HepG2 (cell line): ENCODE results near the gene ASCC3. TPM values are rescaled to one million over a fixed set of nuclear protein-coding genes. Genes with fewer than 3 reads are reported as not detected.

Experiments used
- ATAC-seq: fragments of 200-7000 bp; cut with Tn5 transposase; 3 replicates; pipeline ENCODE4 v1.9.1; 2020; ENCODE audit warnings: mild to moderate bottlenecking, moderate library complexity
- BruUV-seq: library from RNA; stranded (reverse); fragments of 400-500 nt; replicated peaks from 2 replicates; lab custom pipeline; 2021; lab: Mats Ljungman, UMichigan
- CTCF ChIA-PET: fragments of 300-600 bp; formaldehyde crosslinking; extraction: SDS; loops from one replicate; lab custom pipeline; 2021; ENCODE audit warnings: low total read pairs, inconsistent platforms, low intra/inter-chr PET ratio; lab: Yijun Ruan, JAX
- POLR2A ChIA-PET: fragments of 350-600 bp; sonication (Branson Sonifier 250); formaldehyde crosslinking; loops from one replicate; lab custom pipeline; 2020; ENCODE audit warnings: antibody characterized with exemption, inconsistent platforms; lab: Yijun Ruan, JAX
- DNase-seq: peaks from one replicate; pipeline ENCODE4 v3.0.0-alpha.2; 2015; ENCODE audit warnings: low spot score
- FAIRE-seq: peaks from 3 replicates; lab custom pipeline; 2011; peaks lifted over from hg19 to GRCh38; lab: Jason Lieb, UNC
- H2AFZ ChIP-seq: one replicate; pipeline ENCODE4 v1.6.1; 2011; ENCODE audit warnings: low read length, inconsistent platforms
- H3K27ac ChIP-seq: fragments of 300-600 bp; 3 replicates; pipeline ENCODE4 v1.8.0; 2011; ENCODE audit warnings: mixed run types, mild to moderate bottlenecking, mixed read lengths, low read length, inconsistent platforms; ENCODE audit not compliant: insufficient read depth; ENCODE audit errors: extremely low read length
- H3K27me3 ChIP-seq, 2 experiments: fragments of 200-600 bp in 1 of 2; 2 replicates in 1 of 2; 3 replicates in 1 of 2; pipeline versions ENCODE4 v1.6.0 to v1.8.0; 2011; ENCODE audit warnings: low read length in 2 of 2, mild to moderate bottlenecking in 2 of 2, moderate library complexity in 2 of 2, inconsistent platforms in 1 of 2; ENCODE audit not compliant: insufficient read depth in 2 of 2, control insufficient read depth in 1 of 2
- H3K36me3 ChIP-seq, 2 experiments: fragments of 200-600 bp in 1 of 2; replicated peaks in 1 of 2; 2 replicates in 1 of 2; 3 replicates in 1 of 2; pipeline versions ENCODE4 v1.5.1 to v1.8.0; 2011; ENCODE audit warnings: low read length in 2 of 2, inconsistent platforms in 1 of 2; ENCODE audit not compliant: insufficient read depth in 2 of 2, control insufficient read depth in 1 of 2
- H3K4me1 ChIP-seq: 2 replicates; pipeline ENCODE4 v1.5.1; 2012; ENCODE audit warnings: low read length, inconsistent platforms; ENCODE audit not compliant: insufficient read depth
- H3K4me2 ChIP-seq: 2 replicates; pipeline ENCODE4 v1.6.0; 2011; ENCODE audit warnings: low read depth, low read length, inconsistent platforms
- H3K4me3 ChIP-seq, 3 experiments: fragments of 200-600 bp in 1 of 3; sonication (generic), shearing (Covaris generic) in 1 of 3; replicated peaks in 1 of 3; 2 replicates each; pipeline ENCODE4 v1.5.1; 2011 to 2016; ENCODE audit warnings: low read length in 3 of 3, inconsistent platforms in 2 of 3, low read depth in 2 of 3, mild to moderate bottlenecking in 2 of 3, control low read depth in 1 of 3, mixed read lengths in 1 of 3; ENCODE audit not compliant: insufficient read depth in 1 of 3
- H3K79me2 ChIP-seq: one replicate; pipeline ENCODE4 v1.6.1; 2011; ENCODE audit warnings: low read length, inconsistent platforms; ENCODE audit not compliant: insufficient read depth
- H3K9ac ChIP-seq: 2 replicates; pipeline ENCODE4 v1.6.0; 2011; ENCODE audit warnings: mild to moderate bottlenecking, low read depth, low read length, inconsistent platforms; ENCODE audit not compliant: insufficient read depth
- H3K9me3 ChIP-seq: 2 replicates; pipeline ENCODE4 v1.5.1; 2012; ENCODE audit warnings: mild to moderate bottlenecking, low read length
- H4K20me1 ChIP-seq: 2 replicates; pipeline ENCODE4 v1.6.0; 2011; ENCODE audit warnings: inconsistent platforms, mild to moderate bottlenecking, low read length, moderate library complexity; ENCODE audit not compliant: insufficient read depth
- ATF2 ChIP-seq: sonication (generic); formaldehyde crosslinking; IDR thresholded peaks from 2 replicates; pipeline ENCODE4 v1.4.0; 2020; ENCODE audit warnings: missing genetic modification reagents
- DNMT1 ChIP-seq: sonication (generic); formaldehyde crosslinking; IDR thresholded peaks from 2 replicates; pipeline ENCODE4 v1.5.1; 2020; ENCODE audit warnings: mild to moderate bottlenecking, missing genetic modification reagents
- EP300 ChIP-seq, 3 experiments: sonication (generic) in 1 of 3; formaldehyde crosslinking in 1 of 3; IDR thresholded peaks; 2 replicates each; pipeline versions ENCODE4 v1.5.1 to v1.6.1; 2011 to 2020; ENCODE audit warnings: low read depth in 2 of 3, low read length in 2 of 3, borderline replicate concordance in 1 of 3, improper control_type of control experiment in 1 of 3, mild to moderate bottlenecking in 1 of 3, missing genetic modification reagents in 1 of 3, moderate library complexity in 1 of 3
- MXI1 ChIP-seq: IDR thresholded peaks from 3 replicates; pipeline ENCODE4 v1.6.1; 2012; ENCODE audit warnings: low read depth, low read length, inconsistent platforms, borderline replicate concordance
- NONO ChIP-seq, 2 experiments: fragments of 450-650 bp in 1 of 2; sonication (generic) in 1 of 2; formaldehyde crosslinking in 1 of 2; IDR thresholded peaks in 1 of 2; conservative IDR thresholded peaks in 1 of 2; 2 replicates each; pipeline versions ENCODE4 v1.6.1 to v1.8.0; 2017 to 2022; ENCODE audit warnings: mild to moderate bottlenecking in 1 of 2, missing genetic modification reagents in 1 of 2, moderate library complexity in 1 of 2
- PCBP2 ChIP-seq: fragments of 200-400 bp; formaldehyde crosslinking; optimal IDR thresholded peaks from 2 replicates; pipeline ENCODE3; 2018; ENCODE audit warnings: low read length, low read depth; ENCODE audit not compliant: poor library complexity, severe bottlenecking
- PHF21A ChIP-seq: sonication (generic); formaldehyde crosslinking; IDR thresholded peaks from 2 replicates; pipeline ENCODE4 v1.5.0; 2020; ENCODE audit warnings: mild to moderate bottlenecking, missing genetic modification reagents
- RBFOX2 ChIP-seq: fragments of 200-400 bp; formaldehyde crosslinking; IDR thresholded peaks from 2 replicates; pipeline ENCODE4 v1.6.1; 2017; ENCODE audit warnings: low read depth, mild to moderate bottlenecking, low read length
- TAF1 ChIP-seq: sonication (generic); formaldehyde crosslinking; IDR thresholded peaks from 2 replicates; pipeline ENCODE4 v1.4.0; 2020; ENCODE audit warnings: missing genetic modification reagents
- TCF7L2 ChIP-seq: IDR thresholded peaks from 2 replicates; pipeline ENCODE4 v1.6.1; 2011; ENCODE audit warnings: mild to moderate bottlenecking, low read depth, low read length, moderate library complexity
- ZNF629 ChIP-seq: sonication (generic); formaldehyde crosslinking; conservative IDR thresholded peaks from 2 replicates; pipeline ENCODE4 v1.5.0; 2020; ENCODE audit warnings: missing genetic modification reagents
- ZSCAN20 ChIP-seq: sonication (generic); formaldehyde crosslinking; IDR thresholded peaks from 2 replicates; pipeline ENCODE4 v1.4.0; 2020; ENCODE audit warnings: missing genetic modification reagents, mild to moderate bottlenecking, borderline replicate concordance
- WGBS: methylation state at CpG from one replicate; pipeline ENCODE4 v1.1.6; 2017; ENCODE audit warnings: low lambda C conversion rate; 5-methylcytosine and 5-hydroxymethylcytosine counted together
- in situ Hi-C: cut with HindIII; loops from 2 replicates; pipeline ENCODE4 v1.10.0; 2017; ENCODE audit warnings: low pct_unique_long_range_greater_than_20kb; ENCODE audit not compliant: extremely low pct_ligation_motif_present
- intact Hi-C: fragments of 100-400 bp; cut with micrococcal nuclease; formaldehyde crosslinking; loops from one replicate; pipeline ENCODE4 v1.10.0; 2022; ENCODE audit not compliant: unreplicated experiment
- polyA plus RNA-seq, 8 experiments: library from polyadenylated mRNA; depleted of rRNA in 3 of 8; stranded (reverse) in 7 of 8; unstranded in 1 of 8; fragments of >200 nt; fragmentation: Illumina TruSeq in 4 of 8; extraction: Trizol in 4 of 8; gene quantifications; 2 replicates each; pipeline versions ENCODE4 v1.2.1 to v1.2.3, GENCODE V29; 2011 to 2016; ENCODE audit warnings: low read depth in 4 of 8, missing spikeins in 1 of 8, mixed read lengths in 1 of 8; ENCODE audit not compliant: insufficient read depth in 1 of 8
- total RNA-seq, 5 experiments: library from RNA; depleted of rRNA; stranded (reverse); fragments of >200 nt; fragmentation: Illumina TruSeq; extraction: Trizol; gene quantifications; 2 replicates each; pipeline ENCODE4 v1.2.3, GENCODE V29; 2016; ENCODE audit warnings: low read depth in 1 of 5
- TF ChIP-seq, protein P1 (sequence below): IDR thresholded peaks from 2 replicates; pipeline ENCODE4 v1.4.0; 2020; ENCODE audit warnings: mild to moderate bottlenecking, missing genetic modification reagents
- TF ChIP-seq, protein P2 (sequence below): sonication (generic); formaldehyde crosslinking; IDR thresholded peaks from 2 replicates; pipeline ENCODE4 v1.4.0; 2020; ENCODE audit warnings: missing genetic modification reagents

ASCC3 gene
- total and polyA plus RNA-seq, 2 of the 13 experiments (the other 11 are each of a cell fraction or from before 2014, with no cell fraction given) = 23.1 to 55.7 TPM

DNA sequence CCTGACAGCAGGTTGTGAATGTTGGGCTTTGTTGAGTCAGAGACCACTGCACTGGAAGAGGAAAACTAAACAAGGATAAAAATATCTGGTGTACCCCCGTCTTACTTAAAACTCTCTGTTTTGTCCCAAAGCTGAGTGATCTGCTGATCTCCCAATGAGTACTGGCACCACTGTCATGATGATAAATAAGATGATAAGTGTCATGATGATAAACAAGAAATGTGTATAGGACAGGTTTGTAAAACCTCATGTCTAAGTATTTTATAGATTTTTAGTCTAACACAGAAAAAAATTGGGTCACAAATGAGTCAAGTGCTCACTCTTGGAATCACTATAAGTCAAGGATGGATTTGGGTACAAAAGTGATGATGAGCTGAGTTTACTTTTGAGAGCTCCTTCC is 407.9 kb downstream of the ASCC3 start:
- Histone ChIP-seq H4K20me1 (no peaks in the 10 kb centered on the region), H3K36me3 (no peaks in the 10 kb centered on the region), H3K27ac (no peak overlapping the region), H3K9me3 (no peaks in the 10 kb centered on the region), H2AFZ (no peak overlapping the region), H3K9ac (no peak overlapping the region), H3K79me2 (no peaks in the 10 kb centered on the region), H3K4me2 (no peak overlapping the region), H3K27me3 (peaks cover 3 to 7% of the 10 kb centered on the region in 2 experiments; a peak in 3 of 5 replicates), H3K4me3 (no peak overlapping the region), H3K4me1 (no peaks in the 10 kb centered on the region)
- WGBS = 5% methylated on average over 1 of the region's 1 CpG
- DNase-seq (no peak), FAIRE-seq (no peak), ATAC-seq (no peak)
- TF ChIP-seq TAF1 (no peak), ZNF629 (CRISPR knock-in tag) (no peak), DNMT1 (CRISPR knock-in tag) (no peak), ATF2 (CRISPR knock-in tag) (no peak), PCBP2 (no peak), NONO (IDR thresholded peaks at IDR 0.05) (no peak), NONO (CRISPR knock-in tag; conservative IDR thresholded peaks at IDR 0.05) (no peak), EP300 (IDR thresholded peaks at IDR 0.05; ENCODE audit: low read depth in 2 of 2, low read length in 2 of 2) (no peak), EP300 (CRISPR knock-in tag; IDR thresholded peaks at IDR 0.05; ENCODE audit: borderline replicate concordance) (no peak), RBFOX2 (no peak), PHF21A (CRISPR knock-in tag) (no peak), ZSCAN20 (CRISPR knock-in tag) (no peak), TCF7L2 (no peak), MXI1 (no peak)
- TF ChIP-seq, protein P1, sequence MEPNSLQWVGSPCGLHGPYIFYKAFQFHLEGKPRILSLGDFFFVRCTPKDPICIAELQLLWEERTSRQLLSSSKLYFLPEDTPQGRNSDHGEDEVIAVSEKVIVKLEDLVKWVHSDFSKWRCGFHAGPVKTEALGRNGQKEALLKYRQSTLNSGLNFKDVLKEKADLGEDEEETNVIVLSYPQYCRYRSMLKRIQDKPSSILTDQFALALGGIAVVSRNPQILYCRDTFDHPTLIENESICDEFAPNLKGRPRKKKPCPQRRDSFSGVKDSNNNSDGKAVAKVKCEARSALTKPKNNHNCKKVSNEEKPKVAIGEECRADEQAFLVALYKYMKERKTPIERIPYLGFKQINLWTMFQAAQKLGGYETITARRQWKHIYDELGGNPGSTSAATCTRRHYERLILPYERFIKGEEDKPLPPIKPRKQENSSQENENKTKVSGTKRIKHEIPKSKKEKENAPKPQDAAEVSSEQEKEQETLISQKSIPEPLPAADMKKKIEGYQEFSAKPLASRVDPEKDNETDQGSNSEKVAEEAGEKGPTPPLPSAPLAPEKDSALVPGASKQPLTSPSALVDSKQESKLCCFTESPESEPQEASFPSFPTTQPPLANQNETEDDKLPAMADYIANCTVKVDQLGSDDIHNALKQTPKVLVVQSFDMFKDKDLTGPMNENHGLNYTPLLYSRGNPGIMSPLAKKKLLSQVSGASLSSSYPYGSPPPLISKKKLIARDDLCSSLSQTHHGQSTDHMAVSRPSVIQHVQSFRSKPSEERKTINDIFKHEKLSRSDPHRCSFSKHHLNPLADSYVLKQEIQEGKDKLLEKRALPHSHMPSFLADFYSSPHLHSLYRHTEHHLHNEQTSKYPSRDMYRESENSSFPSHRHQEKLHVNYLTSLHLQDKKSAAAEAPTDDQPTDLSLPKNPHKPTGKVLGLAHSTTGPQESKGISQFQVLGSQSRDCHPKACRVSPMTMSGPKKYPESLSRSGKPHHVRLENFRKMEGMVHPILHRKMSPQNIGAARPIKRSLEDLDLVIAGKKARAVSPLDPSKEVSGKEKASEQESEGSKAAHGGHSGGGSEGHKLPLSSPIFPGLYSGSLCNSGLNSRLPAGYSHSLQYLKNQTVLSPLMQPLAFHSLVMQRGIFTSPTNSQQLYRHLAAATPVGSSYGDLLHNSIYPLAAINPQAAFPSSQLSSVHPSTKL (CRISPR knock-in tag) = no peak
- TF ChIP-seq, protein P2, sequence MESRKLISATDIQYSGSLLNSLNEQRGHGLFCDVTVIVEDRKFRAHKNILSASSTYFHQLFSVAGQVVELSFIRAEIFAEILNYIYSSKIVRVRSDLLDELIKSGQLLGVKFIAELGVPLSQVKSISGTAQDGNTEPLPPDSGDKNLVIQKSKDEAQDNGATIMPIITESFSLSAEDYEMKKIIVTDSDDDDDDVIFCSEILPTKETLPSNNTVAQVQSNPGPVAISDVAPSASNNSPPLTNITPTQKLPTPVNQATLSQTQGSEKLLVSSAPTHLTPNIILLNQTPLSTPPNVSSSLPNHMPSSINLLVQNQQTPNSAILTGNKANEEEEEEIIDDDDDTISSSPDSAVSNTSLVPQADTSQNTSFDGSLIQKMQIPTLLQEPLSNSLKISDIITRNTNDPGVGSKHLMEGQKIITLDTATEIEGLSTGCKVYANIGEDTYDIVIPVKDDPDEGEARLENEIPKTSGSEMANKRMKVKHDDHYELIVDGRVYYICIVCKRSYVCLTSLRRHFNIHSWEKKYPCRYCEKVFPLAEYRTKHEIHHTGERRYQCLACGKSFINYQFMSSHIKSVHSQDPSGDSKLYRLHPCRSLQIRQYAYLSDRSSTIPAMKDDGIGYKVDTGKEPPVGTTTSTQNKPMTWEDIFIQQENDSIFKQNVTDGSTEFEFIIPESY (CRISPR knock-in tag) = no peak
- intact Hi-C loops (no loop called here), in situ Hi-C loops (no loop called here)
- CTCF ChIA-PET = no interaction called here
- BruUV-seq = no TSS peak
- POLR2A ChIA-PET = no interaction called here
